GM19023 (cell line): ENCODE results near the gene TRABD.
"Not testable (repeated sequence)": the region's sequence is repeated elsewhere in the genome, so short reads cannot be mapped to it uniquely, and the experiment has no call there.

Experiments
- ATAC-seq: cut with Tn5 transposase; IDR thresholded peaks from one replicate; pipeline ENCODE4 v1.9.1; 2021; ENCODE audit warnings: mild to moderate bottlenecking, moderate library complexity; ENCODE audit not compliant: unreplicated experiment

TRABD gene

DNA sequence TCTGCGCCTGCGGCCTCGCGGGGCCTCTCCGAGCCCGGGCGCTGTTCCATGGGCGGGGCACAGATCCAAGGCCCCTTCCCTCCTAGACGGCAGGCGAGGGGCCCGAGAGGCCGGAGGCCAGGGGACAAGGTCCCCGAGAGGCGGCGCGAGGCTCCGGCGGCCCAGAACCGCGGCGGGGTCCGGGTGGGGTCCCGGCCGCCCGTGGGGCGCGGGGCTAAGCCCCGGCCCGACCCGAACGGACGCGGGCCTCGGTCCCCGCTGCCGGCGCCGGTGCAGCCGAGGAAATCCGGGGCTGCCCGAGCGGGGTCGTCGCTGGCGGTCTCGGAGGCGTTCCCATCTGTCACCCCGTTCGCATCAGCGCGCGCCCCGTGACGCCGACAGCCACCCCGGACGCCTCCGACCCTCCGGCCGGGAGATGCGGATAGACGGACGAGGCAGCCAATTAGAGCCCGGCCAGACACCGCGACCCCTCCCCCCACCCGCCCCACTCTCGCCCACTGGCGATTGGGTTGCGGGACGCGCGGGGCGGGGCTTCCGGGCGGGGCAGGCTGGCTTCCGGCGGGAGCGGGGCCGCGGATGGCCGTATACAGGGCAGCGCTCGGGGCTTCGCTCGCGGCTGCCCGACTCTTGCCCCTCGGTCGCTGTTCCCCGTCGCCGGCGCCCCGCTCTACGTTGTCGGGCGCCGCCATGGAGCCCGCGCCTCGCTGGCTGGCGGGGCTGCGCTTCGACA lies 14.9 kb downstream of the TRABD start, which contains the start of gene SELENOO:
Gene SELENOO, plus strand, starts transcription at position 551 of the 730 bp plus-strand sequence. Its CDS starts 26 bp downstream, at position 577.
- ATAC-seq = peak; percentile 70

GRCh38 chr22:50201191-50202129 lies 15.7 kb downstream of the TRABD start:
- ATAC-seq = peak; percentile 21

GRCh38 chr22:50202130-50202666 lies 16.5 kb downstream of the TRABD start:
- ATAC-seq = no peak

DNA sequence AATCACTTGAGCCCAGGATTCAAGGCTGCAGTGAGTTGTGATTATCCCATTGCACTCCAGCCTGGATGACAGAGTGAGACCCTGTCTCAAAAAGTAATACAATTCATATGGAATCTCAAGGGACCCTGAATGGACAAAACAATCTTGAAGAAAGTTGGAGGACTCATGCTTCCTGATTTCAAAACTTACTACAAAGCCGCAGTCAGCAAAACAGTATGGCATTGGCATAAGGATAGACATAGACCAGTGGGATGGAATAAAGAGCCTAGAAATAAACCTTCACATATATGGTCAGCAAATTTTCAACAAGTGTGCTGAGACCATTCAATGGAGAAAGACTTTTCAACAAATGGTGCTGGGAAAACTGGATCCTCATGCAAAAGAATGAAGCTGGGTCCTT lies 17.6 kb downstream of the TRABD start:
- ATAC-seq = no peak

GRCh38 chr22:50204571-50204970 lies 18.9 kb downstream of the TRABD start:
- ATAC-seq = no peak

DNA sequence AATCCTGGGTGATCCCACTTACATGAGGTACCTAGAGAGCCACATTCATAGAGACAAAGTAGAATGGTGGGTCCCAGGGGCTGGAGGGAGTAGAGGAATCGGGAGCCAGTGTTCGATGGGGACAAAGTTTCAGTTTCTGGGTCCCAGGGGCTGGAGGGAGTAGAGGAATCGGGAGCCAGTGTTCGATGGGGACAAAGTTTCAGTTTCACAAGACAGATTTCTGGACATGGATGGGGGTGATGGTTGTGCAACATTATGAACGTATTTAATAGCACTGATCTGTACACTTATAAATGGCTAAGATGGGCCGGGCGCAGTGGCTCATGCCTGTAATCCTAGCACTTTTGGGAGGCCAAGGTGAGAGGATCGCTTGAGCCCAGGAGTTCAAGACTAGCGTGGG lies 19.3 kb downstream of the TRABD start:
- ATAC-seq = not testable (repeated sequence)

DNA sequence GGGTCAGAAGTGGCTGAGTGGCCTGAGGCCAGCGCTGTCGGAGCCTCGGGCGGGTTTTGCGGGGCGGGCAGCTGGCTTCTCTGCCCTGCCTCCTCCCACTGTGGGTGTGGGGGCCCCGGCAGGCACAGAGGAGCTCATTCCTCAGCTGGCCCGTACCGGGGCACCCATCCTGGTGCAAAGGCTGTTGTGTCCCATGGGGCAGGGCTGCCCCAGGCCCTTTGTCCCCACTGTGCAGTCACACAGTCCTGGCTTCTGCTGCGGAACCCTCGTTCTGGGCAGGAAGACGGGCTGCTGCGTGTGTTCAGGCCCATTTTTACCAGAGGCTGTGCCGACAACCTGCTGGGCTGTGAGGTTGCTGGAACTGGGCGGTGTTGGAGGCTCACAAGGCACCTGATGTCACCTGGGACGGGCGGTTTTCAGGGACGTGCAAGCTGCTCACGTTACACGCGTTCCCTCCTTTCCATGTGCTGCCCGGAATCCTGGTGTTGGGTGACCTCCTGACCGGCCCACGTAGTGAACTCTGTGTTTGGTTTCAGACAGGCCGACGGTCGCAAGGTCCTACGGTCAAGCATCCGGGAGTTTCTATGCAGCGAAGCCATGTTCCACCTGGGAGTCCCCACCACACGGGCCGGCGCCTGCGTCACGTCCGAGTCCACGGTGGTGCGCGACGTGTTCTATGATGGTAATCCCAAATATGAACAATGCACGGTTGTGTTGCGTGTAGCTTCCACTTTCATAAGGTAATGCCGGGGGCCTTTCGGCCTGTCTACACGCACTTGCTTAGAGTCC lies 20.3 kb downstream of the TRABD start:
- no peak for ATAC-seq

GRCh38 chr22:50206599-50206998 lies 20.9 kb downstream of the TRABD start:
- ATAC-seq = no peak

GRCh38 chr22:50207383-50208140 lies 21.8 kb downstream of the TRABD start:
- ATAC-seq = no peak

DNA sequence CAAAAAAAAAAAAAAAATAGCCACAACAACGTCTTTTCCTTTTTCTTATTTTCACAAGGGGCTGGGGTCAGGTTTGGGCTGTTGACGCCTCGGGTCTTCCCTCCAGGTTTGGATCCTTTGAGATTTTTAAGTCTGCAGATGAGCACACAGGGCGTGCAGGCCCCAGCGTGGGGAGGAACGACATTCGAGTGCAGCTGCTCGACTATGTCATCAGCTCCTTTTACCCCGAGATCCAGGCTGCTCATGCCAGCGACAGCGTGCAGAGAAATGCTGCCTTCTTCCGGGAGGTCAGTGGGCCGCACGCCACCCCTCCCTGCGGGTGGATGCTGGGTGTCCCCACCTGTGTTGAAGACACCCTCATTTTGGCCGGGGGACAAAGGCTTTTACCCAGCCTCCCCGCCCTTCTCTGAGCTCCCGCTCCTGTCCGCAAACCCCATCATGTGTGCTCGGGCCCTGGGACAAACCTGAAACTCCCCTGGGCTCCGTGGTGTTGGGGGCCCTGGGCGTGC lies 22.8 kb downstream of the TRABD start:
- no peak for ATAC-seq

DNA sequence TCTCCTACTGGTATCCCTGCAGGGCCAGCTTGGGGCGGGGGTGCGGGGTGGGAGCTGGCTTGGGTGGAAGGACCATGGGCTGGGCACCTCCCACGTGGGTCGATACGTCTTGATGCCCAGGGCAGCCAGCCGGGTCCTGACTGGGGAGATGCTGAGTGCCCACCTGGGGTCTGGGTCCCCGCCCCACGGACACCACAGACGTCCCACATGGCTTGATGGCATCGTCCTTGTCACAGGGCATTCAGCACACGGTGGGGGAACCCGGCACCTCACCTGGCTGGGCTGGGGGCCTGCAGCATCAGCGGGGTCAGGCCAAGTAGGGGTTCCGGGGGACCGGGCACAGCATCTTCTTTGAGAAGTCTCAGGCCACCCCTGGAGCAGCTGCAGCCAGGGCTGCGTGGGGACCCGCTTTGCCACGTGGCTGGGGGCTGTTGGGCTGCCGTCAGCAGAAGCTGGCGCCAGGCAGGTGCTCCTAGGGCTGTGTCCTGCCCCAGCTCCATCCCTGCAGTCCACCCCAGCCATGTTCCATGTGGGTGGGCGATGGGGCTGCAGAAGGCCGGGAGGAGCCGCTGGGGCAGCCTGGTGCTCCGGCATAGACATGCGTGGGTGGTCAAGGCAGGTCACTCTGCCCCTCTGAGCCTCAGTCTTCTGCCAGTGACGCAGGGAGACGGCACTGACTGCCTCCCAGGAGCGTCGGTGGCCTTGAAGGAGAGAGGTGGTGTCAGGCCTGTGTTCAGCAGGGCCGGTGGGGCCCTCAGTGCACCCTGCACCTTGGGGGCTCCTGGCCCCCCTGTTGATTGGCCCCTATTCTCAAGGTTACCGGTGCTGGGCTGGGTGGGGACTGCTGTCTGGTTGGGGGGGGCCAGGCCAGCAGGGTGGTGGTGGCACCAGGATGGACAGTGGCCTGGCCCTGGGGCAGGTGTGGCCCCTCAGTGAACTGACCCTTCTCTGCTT lies 23.5 kb downstream of the TRABD start:
- ATAC-seq = no peak

- ATAC-seq = no peak
Observed at GRCh38 chr22:50209893-50210292, 24.2 kb downstream of the TRABD start.

- no peak for ATAC-seq
Observed at GRCh38 chr22:50210378-50211139, 24.8 kb downstream of the TRABD start.

GRCh38 chr22:50211147-50211546 lies 25.4 kb downstream of the TRABD start:
- ATAC-seq = no peak

DNA sequence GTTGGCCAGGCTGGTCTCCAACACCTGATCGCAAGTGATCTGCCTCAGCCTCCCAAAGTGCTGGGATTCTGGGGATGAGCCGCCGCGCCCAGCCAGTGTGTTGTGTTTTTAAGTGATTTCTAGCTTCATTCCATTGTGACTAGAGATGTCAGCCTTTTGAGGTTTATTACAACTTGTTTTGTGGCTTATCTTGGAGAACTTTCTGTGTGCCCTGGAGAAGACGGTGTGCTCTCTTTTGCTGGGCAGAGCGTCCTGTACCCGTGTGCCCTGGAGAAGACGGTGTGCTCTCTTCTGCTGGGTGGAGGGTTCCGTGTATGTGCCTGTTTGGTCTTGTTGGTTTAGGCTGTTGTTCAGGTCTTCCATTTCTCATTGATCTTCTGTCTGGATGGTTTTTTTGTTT lies 27.6 kb downstream of the TRABD start:
- no peak for ATAC-seq

DNA sequence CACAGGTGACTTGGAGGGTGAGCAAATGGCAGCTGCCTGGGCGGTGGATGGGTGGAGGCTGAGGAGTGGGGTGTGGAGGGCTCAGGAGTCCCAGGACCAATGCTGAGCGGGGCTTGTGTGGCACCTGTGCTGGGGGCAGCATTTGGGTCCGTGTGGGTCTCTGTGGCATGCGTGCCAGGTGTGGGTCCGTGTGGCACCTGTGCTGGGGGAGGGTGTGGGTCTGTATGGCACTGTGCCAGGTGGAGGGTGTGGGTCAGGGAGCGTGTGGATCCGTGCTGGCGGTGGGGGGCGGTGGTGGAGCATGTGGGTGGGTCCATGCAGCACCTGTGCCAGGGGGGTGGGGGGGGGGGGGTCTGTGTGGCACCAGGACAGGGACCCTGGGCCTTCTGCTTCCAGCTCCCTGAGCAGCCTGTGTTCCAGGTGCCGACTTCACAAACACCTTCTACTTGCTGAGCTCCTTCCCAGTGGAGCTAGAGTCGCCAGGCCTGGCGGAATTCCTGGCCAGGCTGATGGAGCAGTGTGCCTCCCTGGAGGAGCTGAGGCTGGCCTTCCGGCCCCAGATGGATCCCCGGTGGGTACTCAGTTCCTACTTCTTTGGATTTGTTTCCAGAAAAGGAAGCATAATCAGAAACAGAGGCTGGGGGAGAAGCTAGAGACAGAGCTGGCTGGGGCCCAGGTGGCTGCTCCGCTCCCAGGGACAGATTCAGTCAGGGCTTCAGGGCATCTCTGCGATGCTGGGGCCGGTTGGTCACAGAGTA lies 29.8 kb downstream of the TRABD start:
- no peak for ATAC-seq

DNA sequence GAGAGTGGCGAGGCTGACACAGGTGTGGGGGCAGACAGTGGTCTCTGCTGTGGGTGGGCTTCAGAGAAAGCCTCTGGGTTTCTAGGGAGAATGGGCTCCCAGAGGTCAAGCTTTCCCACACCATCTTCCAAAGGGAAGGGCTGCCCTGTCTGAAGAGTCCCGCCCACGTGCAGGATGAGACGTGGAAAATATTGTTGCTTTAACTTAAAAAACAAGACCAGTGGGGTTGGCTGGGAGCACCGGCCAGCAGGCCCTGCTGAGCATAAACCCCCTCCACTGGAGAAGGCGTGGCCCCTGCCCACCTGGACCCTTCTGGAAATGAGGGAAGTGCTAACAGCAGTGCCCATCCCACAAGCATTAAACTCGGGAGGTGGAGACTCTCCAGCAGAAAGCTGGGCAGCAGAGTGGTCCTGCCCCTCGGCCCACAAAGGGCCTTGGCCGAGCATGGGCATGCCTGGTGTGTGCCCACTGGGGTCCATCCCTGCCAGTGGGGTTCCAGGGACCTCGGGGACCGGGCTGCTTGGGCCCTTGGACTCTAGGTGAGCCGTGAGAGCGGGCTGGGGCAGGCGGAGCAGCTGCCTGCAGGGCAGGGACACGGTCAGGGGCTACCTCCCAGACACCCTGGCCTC lies 30.5 kb downstream of the TRABD start:
- no peak for ATAC-seq
